ENCODE data around the gene GPX2. TPM values are rescaled to one million over a fixed set of nuclear protein-coding genes. Genes with fewer than 3 reads are reported as not detected.

The GPX2 gene
- total RNA-seq, 1 experiment from 2014 or later: not detected

DNA sequence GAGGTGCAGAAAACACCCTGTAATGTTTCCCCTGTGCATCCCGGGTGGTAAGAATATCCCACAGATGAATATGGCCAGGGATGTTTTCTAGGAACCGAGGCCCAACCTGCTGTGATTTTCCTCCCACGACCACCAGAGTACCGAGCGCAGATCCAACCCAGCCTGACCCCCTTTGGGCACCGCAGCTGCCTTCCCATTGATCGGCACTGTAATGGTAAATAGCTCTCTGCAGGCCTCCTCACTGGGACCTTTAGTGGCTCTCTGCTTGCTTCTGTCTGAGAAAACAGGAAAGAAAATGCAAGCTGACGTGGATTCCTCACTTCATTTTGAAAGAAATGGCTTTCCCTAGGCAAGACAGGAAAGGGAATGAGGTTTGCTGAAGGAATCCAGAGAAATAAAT lies 32.0 kb upstream of the GPX2 start:
- H3K27me3 Mint-ChIP-seq (ENCODE audit: insufficient read depth, unreplicated experiment): peaks cover 18% of the 10 kb centered on the region
- POLR2A ChIA-PET: interaction anchor here (0.6 to 1.0 kb wide), 2 partner anchors 12 to 97 kb away, joined by 3 to 5 read pairs; partner anchors contain the start of gene FNTB
- TF ChIP-seq, protein P1, sequence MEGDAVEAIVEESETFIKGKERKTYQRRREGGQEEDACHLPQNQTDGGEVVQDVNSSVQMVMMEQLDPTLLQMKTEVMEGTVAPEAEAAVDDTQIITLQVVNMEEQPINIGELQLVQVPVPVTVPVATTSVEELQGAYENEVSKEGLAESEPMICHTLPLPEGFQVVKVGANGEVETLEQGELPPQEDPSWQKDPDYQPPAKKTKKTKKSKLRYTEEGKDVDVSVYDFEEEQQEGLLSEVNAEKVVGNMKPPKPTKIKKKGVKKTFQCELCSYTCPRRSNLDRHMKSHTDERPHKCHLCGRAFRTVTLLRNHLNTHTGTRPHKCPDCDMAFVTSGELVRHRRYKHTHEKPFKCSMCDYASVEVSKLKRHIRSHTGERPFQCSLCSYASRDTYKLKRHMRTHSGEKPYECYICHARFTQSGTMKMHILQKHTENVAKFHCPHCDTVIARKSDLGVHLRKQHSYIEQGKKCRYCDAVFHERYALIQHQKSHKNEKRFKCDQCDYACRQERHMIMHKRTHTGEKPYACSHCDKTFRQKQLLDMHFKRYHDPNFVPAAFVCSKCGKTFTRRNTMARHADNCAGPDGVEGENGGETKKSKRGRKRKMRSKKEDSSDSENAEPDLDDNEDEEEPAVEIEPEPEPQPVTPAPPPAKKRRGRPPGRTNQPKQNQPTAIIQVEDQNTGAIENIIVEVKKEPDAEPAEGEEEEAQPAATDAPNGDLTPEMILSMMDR (IDR thresholded peaks at IDR 0.05; ENCODE audit: unreplicated experiment): no peak
- H3K4me1 Mint-ChIP-seq (ENCODE audit: insufficient read depth, unreplicated experiment): no peaks in the 10 kb centered on the region
- BruUV-seq (replicated peaks): no TSS peak
- H3K4me3 Mint-ChIP-seq (ENCODE audit: unreplicated experiment): no peak overlapping the region
- CTCF ChIA-PET: interaction anchor here (0.5 to 1.4 kb wide), 2 partner anchors 17 to 1064 kb away, joined by 3 read pairs; no protein-coding TSS in a partner anchor
- no peak overlapping the region for H3K27ac Mint-ChIP-seq (ENCODE audit: low read depth, unreplicated experiment)
- intact Hi-C loops (cut with micrococcal nuclease): no loop called here
- H3K36me3 Mint-ChIP-seq (ENCODE audit: insufficient read depth, unreplicated experiment): no peaks in the 10 kb centered on the region
- no peak for DNase-seq (ENCODE audit: unreplicated experiment)
- no peaks in the 10 kb centered on the region for H3K9me3 Mint-ChIP-seq (ENCODE audit: unreplicated experiment)

DNA sequence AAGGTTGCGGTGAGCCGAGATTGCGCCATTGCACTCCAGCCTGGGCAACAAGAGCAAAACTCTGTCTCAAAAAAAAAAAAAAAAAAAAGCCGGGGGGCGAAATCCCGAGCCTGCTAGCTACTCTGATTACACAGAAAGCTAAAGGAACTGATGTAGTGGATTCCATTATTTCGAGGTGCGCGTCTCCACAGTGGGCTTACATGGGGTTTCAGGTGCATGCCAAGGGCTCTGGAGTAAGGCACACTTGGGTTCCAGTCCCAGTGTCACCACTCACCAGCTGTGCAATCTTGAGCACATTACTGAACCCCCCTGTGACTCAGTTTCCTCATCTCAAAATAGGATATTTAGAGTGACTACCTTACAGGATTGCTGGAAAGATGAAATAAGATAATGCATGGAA lies 31.3 kb upstream of the GPX2 start:
- Mint-ChIP-seq H3K27me3 (ENCODE audit: insufficient read depth, unreplicated experiment) (peaks cover 18% of the 10 kb centered on the region), H3K9me3 (ENCODE audit: unreplicated experiment) (no peaks in the 10 kb centered on the region), H3K4me3 (ENCODE audit: unreplicated experiment) (no peak overlapping the region), H3K27ac (ENCODE audit: low read depth, unreplicated experiment) (no peak overlapping the region), H3K4me1 (ENCODE audit: insufficient read depth, unreplicated experiment) (no peaks in the 10 kb centered on the region), H3K36me3 (ENCODE audit: insufficient read depth, unreplicated experiment) (no peaks in the 10 kb centered on the region)
- TF ChIP-seq, protein P1 (IDR thresholded peaks at IDR 0.05; ENCODE audit: unreplicated experiment): no peak
- BruUV-seq (replicated peaks): no TSS peak
- ChIA-PET POLR2A (interaction anchor here (0.6 kb wide), 1 partner anchor 466 kb away, joined by 3 read pairs; no protein-coding TSS in a partner anchor), CTCF (interaction anchor here (1.0 to 1.1 kb wide), 2 partner anchors 10 to 11 kb away, joined by 3 read pairs; no protein-coding TSS in a partner anchor)
- intact Hi-C loops (cut with micrococcal nuclease): no loop called here
- DNase-seq (ENCODE audit: unreplicated experiment): no peak

GRCh38 chr14:64973026-64973442 lies 30.5 kb upstream of the GPX2 start:
- H3K27ac Mint-ChIP-seq (ENCODE audit: low read depth, unreplicated experiment): no peak overlapping the region
- BruUV-seq (replicated peaks): no TSS peak

GRCh38 chr14:64971943-64972791 lies 29.6 kb upstream of the GPX2 start, which contains the start of gene RAB15:
Gene RAB15, minus strand, starts transcription at chr14:64972336. Its CDS starts 260 bp downstream, at chr14:64972076.
- Mint-ChIP-seq H3K36me3 (ENCODE audit: insufficient read depth, unreplicated experiment) (no peaks in the 10 kb centered on the region), H3K9me3 (ENCODE audit: unreplicated experiment) (no peaks in the 10 kb centered on the region), H3K4me1 (ENCODE audit: insufficient read depth, unreplicated experiment) (no peaks in the 10 kb centered on the region), H3K27ac (ENCODE audit: low read depth, unreplicated experiment) (no peak within 1 kb of the TSS), H3K4me3 (ENCODE audit: unreplicated experiment) (peak within 1 kb of the TSS; percentile 69), H3K27me3 (ENCODE audit: insufficient read depth, unreplicated experiment) (peaks cover 4% of the 10 kb centered on the region)
- TF ChIP-seq, protein P1 (IDR thresholded peaks at IDR 0.05; ENCODE audit: unreplicated experiment): no peak
- no TSS peak for BruUV-seq (replicated peaks)
- ChIA-PET CTCF (interaction anchor here (1.8 kb wide), 1 partner anchor 14 kb away, joined by 7 read pairs; no protein-coding TSS in a partner anchor), POLR2A (interaction anchor here (0.6 kb wide), 1 partner anchor 21 kb away, joined by 4 read pairs; no protein-coding TSS in a partner anchor)
- intact Hi-C loops (cut with micrococcal nuclease): no loop called here
- DNase-seq (ENCODE audit: unreplicated experiment): no peak

More at GRCh38 chr14:64973026-64973442, 30.5 kb upstream of the GPX2 start:
- H3K4me3 Mint-ChIP-seq (ENCODE audit: unreplicated experiment): peak overlapping the region; percentile 69
- H3K36me3 Mint-ChIP-seq (ENCODE audit: insufficient read depth, unreplicated experiment): no peaks in the 10 kb centered on the region
- DNase-seq (ENCODE audit: unreplicated experiment): no peak
- H3K4me1 Mint-ChIP-seq (ENCODE audit: insufficient read depth, unreplicated experiment): no peaks in the 10 kb centered on the region
- TF ChIP-seq, protein P1 (IDR thresholded peaks at IDR 0.05; ENCODE audit: unreplicated experiment): no peak
- H3K27me3 Mint-ChIP-seq (ENCODE audit: insufficient read depth, unreplicated experiment): peaks cover 13% of the 10 kb centered on the region
- POLR2A ChIA-PET: interaction anchor here (0.6 kb wide), 1 partner anchor 465 kb away, joined by 3 read pairs; no protein-coding TSS in a partner anchor
- CTCF ChIA-PET: interaction anchor here (1.0 to 1.1 kb wide), 2 partner anchors 10 to 12 kb away, joined by 3 read pairs; no protein-coding TSS in a partner anchor
- no peaks in the 10 kb centered on the region for H3K9me3 Mint-ChIP-seq (ENCODE audit: unreplicated experiment)
- intact Hi-C loops (cut with micrococcal nuclease): no loop called here
